SK-N-SH treated with all-trans-retinoic acid at 6 μM for 48 hours (cell line): ENCODE data around the gene ISLR.

Experiments used
- ARNTL ChIP-seq: fragments of 450-650 bp; formaldehyde crosslinking; IDR thresholded peaks from 2 replicates; pipeline ENCODE4 v1.5.0; 2020; ENCODE audit warnings: low read depth, mild to moderate bottlenecking, moderate library complexity, borderline replicate concordance
- GLIS3 ChIP-seq: fragments of 250-450 bp; sonication (Bioruptor Pico); IDR thresholded peaks from 2 replicates; pipeline ENCODE4 v1.5.0; 2020; ENCODE audit warnings: mild to moderate bottlenecking, moderate library complexity
- OSR1 ChIP-seq: fragments of 250-450 bp; sonication (Bioruptor Pico); IDR thresholded peaks from 2 replicates; pipeline ENCODE4 v1.8.0; 2022; ENCODE audit warnings: moderate library complexity, mild to moderate bottlenecking, inconsistent platforms
- ZFP30 ChIP-seq: fragments of 450-650 bp; formaldehyde crosslinking; IDR thresholded peaks from 2 replicates; pipeline ENCODE4 v1.5.0; 2022; ENCODE audit warnings: mild to moderate bottlenecking, moderate library complexity
- ZNF70 ChIP-seq: fragments of 450-650 bp; formaldehyde crosslinking; IDR thresholded peaks from 2 replicates; pipeline ENCODE4 v1.5.0; 2020; ENCODE audit warnings: mild to moderate bottlenecking, moderate library complexity
- TF ChIP-seq, protein P1 (sequence below): fragments of 250-450 bp; sonication (Bioruptor Pico); IDR thresholded peaks from 2 replicates; pipeline ENCODE4 v1.5.1; 2020; ENCODE audit warnings: low read depth, mild to moderate bottlenecking, moderate library complexity
- TF ChIP-seq, protein P2 (sequence below): fragments of 250-450 bp; sonication (Bioruptor Pico); IDR thresholded peaks from 2 replicates; pipeline ENCODE4 v1.8.0; 2021; ENCODE audit warnings: low read depth, mild to moderate bottlenecking, moderate library complexity, borderline replicate concordance
- TF ChIP-seq, protein P3 (sequence below): fragments of 250-450 bp; sonication (Bioruptor Pico); IDR thresholded peaks from 2 replicates; pipeline ENCODE4 v1.8.0; 2020; ENCODE audit warnings: mild to moderate bottlenecking, moderate library complexity, borderline replicate concordance

DNA sequence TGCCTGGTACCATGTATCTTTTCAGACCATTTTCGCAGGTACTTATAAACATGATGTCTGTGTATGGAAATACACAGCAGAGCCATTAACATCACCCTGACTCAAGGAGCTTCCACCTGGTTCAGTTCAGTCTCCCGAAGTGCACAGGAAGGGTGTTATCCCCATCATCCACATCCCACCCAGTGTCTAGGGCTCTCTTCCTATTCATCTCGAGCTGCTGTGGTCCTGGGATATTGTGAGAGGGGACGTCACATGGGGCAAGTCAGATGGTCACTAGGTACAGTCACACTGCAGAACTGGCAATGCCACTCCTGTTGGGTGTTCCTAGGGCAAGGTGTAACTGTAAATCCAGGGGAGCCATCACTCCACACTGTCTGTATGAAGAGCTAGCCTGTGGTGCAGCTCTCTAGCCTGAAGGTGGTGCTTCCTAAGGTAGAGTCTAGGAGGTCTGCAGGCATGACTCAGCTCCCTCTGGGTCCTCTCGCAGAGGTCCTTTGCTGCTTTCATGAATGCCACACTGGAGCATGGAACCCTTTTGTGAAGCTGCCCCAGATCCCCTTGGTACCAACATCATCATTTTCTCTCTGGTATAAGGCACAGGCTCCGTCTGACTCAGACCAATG lies 29.2 kb upstream of the ISLR start:
- TF ChIP-seq OSR1 (no peak), ZFP30 (CRISPR knock-in tag) (no peak), ZNF70 (CRISPR knock-in tag) (no peak), ARNTL (CRISPR knock-in tag) (no peak), GLIS3 (CRISPR knock-in tag) (no peak)
- TF ChIP-seq, protein P1, sequence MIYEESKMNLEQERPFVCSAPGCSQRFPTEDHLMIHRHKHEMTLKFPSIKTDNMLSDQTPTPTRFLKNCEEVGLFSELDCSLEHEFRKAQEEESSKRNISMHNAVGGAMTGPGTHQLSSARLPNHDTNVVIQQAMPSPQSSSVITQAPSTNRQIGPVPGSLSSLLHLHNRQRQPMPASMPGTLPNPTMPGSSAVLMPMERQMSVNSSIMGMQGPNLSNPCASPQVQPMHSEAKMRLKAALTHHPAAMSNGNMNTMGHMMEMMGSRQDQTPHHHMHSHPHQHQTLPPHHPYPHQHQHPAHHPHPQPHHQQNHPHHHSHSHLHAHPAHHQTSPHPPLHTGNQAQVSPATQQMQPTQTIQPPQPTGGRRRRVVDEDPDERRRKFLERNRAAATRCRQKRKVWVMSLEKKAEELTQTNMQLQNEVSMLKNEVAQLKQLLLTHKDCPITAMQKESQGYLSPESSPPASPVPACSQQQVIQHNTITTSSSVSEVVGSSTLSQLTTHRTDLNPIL, result no peak
- TF ChIP-seq, protein P2, sequence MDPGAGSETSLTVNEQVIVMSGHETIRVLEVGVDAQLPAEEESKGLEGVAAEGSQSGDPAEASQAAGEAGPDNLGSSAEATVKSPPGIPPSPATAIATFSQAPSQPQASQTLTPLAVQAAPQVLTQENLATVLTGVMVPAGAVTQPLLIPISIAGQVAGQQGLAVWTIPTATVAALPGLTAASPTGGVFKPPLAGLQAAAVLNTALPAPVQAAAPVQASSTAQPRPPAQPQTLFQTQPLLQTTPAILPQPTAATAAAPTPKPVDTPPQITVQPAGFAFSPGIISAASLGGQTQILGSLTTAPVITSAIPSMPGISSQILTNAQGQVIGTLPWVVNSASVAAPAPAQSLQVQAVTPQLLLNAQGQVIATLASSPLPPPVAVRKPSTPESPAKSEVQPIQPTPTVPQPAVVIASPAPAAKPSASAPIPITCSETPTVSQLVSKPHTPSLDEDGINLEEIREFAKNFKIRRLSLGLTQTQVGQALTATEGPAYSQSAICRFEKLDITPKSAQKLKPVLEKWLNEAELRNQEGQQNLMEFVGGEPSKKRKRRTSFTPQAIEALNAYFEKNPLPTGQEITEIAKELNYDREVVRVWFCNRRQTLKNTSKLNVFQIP (CRISPR knock-in tag), result no peak
- TF ChIP-seq, protein P3, sequence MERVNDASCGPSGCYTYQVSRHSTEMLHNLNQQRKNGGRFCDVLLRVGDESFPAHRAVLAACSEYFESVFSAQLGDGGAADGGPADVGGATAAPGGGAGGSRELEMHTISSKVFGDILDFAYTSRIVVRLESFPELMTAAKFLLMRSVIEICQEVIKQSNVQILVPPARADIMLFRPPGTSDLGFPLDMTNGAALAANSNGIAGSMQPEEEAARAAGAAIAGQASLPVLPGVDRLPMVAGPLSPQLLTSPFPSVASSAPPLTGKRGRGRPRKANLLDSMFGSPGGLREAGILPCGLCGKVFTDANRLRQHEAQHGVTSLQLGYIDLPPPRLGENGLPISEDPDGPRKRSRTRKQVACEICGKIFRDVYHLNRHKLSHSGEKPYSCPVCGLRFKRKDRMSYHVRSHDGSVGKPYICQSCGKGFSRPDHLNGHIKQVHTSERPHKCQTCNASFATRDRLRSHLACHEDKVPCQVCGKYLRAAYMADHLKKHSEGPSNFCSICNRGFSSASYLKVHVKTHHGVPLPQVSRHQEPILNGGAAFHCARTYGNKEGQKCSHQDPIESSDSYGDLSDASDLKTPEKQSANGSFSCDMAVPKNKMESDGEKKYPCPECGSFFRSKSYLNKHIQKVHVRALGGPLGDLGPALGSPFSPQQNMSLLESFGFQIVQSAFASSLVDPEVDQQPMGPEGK, result no peak
